K562 (cell line): Measurements from ENCODE around the gene ATAD3C. TPM values are rescaled to one million over a fixed set of nuclear protein-coding genes. Genes with fewer than 3 reads are reported as not detected.
A peak's percentile ranks its signal among the peaks of the same experiment; 100 is the strongest.

Experiments used
- BACH1 ChIP-seq: fragments of 200-800 bp; sonication (Bioruptor generic); IDR thresholded peaks from 2 replicates; pipeline ENCODE4 v1.6.1; 2016; ENCODE audit warnings: missing genetic modification characterization, missing compliant biosample characterization
- BRD4 ChIP-seq: fragments of 200-600 bp; sonication (generic); IDR thresholded peaks from 2 replicates; pipeline ENCODE4 v1.6.1; 2017; ENCODE audit warnings: inconsistent platforms
- CHCHD3 ChIP-seq: fragments of 250-450 bp; sonication (Bioruptor Pico); IDR thresholded peaks from 2 replicates; pipeline ENCODE4 v2.1.2; 2022; ENCODE audit warnings: mild to moderate bottlenecking
- EGR1 ChIP-seq: fragments of 450-650 bp; conservative IDR thresholded peaks from 2 replicates; pipeline ENCODE4 v1.6.1; 2017; ENCODE audit warnings: mild to moderate bottlenecking
- FUS ChIP-seq: fragments of 200-400 bp; formaldehyde crosslinking; optimal IDR thresholded peaks from 2 replicates; pipeline ENCODE3; 2017; ENCODE audit warnings: low read depth, low read length
- JUND ChIP-seq, 2 experiments: IDR thresholded peaks; 2 replicates in 1 of 2; 3 replicates in 1 of 2; pipeline ENCODE4 v1.6.1; 2011; ENCODE audit warnings: borderline replicate concordance in 2 of 2, low read depth in 2 of 2, low read length in 2 of 2, improper control_type of control experiment in 1 of 2, missing biosample characterization in 1 of 2, missing genetic modification characterization in 1 of 2, missing genetic modification reagents in 1 of 2
- LARP7 ChIP-seq: fragments of 450-650 bp; IDR thresholded peaks from 2 replicates; pipeline ENCODE4 v1.6.1; 2016
- MLLT1 ChIP-seq, 2 experiments: fragments of 450-650 bp; IDR thresholded peaks; 2 replicates each; pipeline ENCODE4 v1.6.1; 2016
- MLX ChIP-seq, 2 experiments: fragments of 450-650 bp in 1 of 2; sonication (generic) in 1 of 2; formaldehyde crosslinking; conservative IDR thresholded peaks; 2 replicates each; pipeline versions ENCODE4 v1.4.0 to v1.8.1; 2020 to 2022; ENCODE audit warnings: mild to moderate bottlenecking in 1 of 2, missing genetic modification reagents in 1 of 2
- MTF1 ChIP-seq: fragments of 250-450 bp; sonication (Bioruptor Pico); IDR thresholded peaks from 2 replicates; pipeline ENCODE4 v1.9.0; 2021; ENCODE audit warnings: moderate library complexity, mild to moderate bottlenecking, inconsistent platforms, borderline replicate concordance
- NFIC ChIP-seq: fragments of 450-650 bp; IDR thresholded peaks from 2 replicates; pipeline ENCODE4 v1.6.1; 2017; ENCODE audit warnings: mild to moderate bottlenecking, inconsistent platforms
- NRF1 ChIP-seq, 2 experiments: fragments of 450-650 bp; IDR thresholded peaks in 1 of 2; conservative IDR thresholded peaks in 1 of 2; 2 replicates each; pipeline ENCODE4 v1.6.1; 2014; ENCODE audit warnings: mild to moderate bottlenecking in 2 of 2
- PHF21A ChIP-seq: fragments of 450-650 bp; IDR thresholded peaks from 2 replicates; pipeline ENCODE4 v1.6.1; 2017; ENCODE audit warnings: low read depth, borderline replicate concordance
- POLR2H ChIP-seq: IDR thresholded peaks from 2 replicates; pipeline ENCODE4 v1.6.1; 2016; ENCODE audit warnings: missing genetic modification characterization, low read depth, mild to moderate bottlenecking, control low read depth, missing compliant biosample characterization, moderate library complexity
- TARDBP ChIP-seq: fragments of 450-650 bp; IDR thresholded peaks from 2 replicates; pipeline ENCODE4 v1.6.1; 2016
- ZNF274 ChIP-seq: IDR thresholded peaks from 2 replicates; pipeline ENCODE4 v1.6.1; 2011; ENCODE audit warnings: low read depth, mild to moderate bottlenecking, low read length, moderate library complexity, borderline replicate concordance
- ZNF408 ChIP-seq: fragments of 250-450 bp; sonication (Bioruptor Pico); IDR thresholded peaks from 2 replicates; pipeline ENCODE4 v1.4.0; 2020; ENCODE audit warnings: low read depth, mild to moderate bottlenecking, moderate library complexity
- ZNF57 ChIP-seq: fragments of 450-650 bp; formaldehyde crosslinking; IDR thresholded peaks from 2 replicates; pipeline ENCODE4 v1.4.0; 2020; ENCODE audit warnings: mild to moderate bottlenecking, moderate library complexity
- ZNF592 ChIP-seq: fragments of 450-650 bp; IDR thresholded peaks from 2 replicates; pipeline ENCODE4 v1.6.1; 2017; ENCODE audit warnings: antibody characterized with exemption, mild to moderate bottlenecking
- polyA plus RNA-seq, 8 experiments: library from polyadenylated mRNA; depleted of rRNA in 4 of 8; stranded (reverse) in 5 of 8; unstranded in 3 of 8; fragments of >200 nt; fragmentation: Nextera tagmentation in 2 of 8; fragmentation: Illumina TruSeq in 1 of 8; extraction: Ambion mirVana in 2 of 8; extraction: Trizol in 1 of 8; gene quantifications; 2 replicates each; pipeline versions ENCODE4 v1.2.1 to v1.2.3, GENCODE V29; 2011 to 2014; ENCODE audit warnings: inconsistent platforms in 1 of 8, missing spikeins in 1 of 8
- total RNA-seq, 7 experiments: library from RNA; depleted of rRNA in 6 of 7; stranded (reverse); fragments of >200 nt in 6 of 7; fragmentation: Illumina TruSeq in 2 of 7; extraction: Trizol in 2 of 7; gene quantifications; 2 replicates each; pipeline versions ENCODE4 v1.2.1 to v1.2.3, GENCODE V29; 2011 to 2021; ENCODE audit warnings: low replicate concordance in 1 of 7

ATAD3C gene
- total and polyA plus RNA-seq, 9 of the 15 experiments (the other 6 are each of a cell fraction or from before 2014, with no cell fraction given) = 0.03 to 0.18 TPM; not detected in 7

- TF ChIP-seq BRD4 (peak; percentile 95), ZNF57 (CRISPR knock-in tag) (0 out of 2 replicates have a peak, but pooled peaks have one; percentile 69), POLR2H (peak; percentile 84), EGR1 (no peak), ZNF592 (peak; percentile 77), MLLT1 (IDR thresholded peaks at IDR 0.05) (0 out of 4 replicates have a peak, but pooled peaks of 1 of the 2 experiments have one; percentile 13), ZNF274 (no peak), CHCHD3 (CRISPR knock-in tag) (no peak), MTF1 (CRISPR knock-in tag) (no peak), FUS (peak; percentile 81), PHF21A (no peak), TARDBP (no peak; the same call in 1 of the 2 replicates), MLX (CRISPR knock-in tag; conservative IDR thresholded peaks at IDR 0.05) (no peak; a peak in 1 of 4 replicates), NRF1 (conservative IDR thresholded peaks at IDR 0.05 in 1 of 2, IDR thresholded peaks at IDR 0.05 in 1 of 2) (peak; percentile 93 to 95), BACH1 (tag) (no peak), LARP7 (no peak), ZNF408 (CRISPR knock-in tag) (no peak), JUND (IDR thresholded peaks at IDR 0.05; ENCODE audit: borderline replicate concordance, low read depth, low read length) (peak; percentile 76), JUND (tag; IDR thresholded peaks at IDR 0.05; ENCODE audit: borderline replicate concordance, low read depth, low read length) (no peak; the same call in 2 of the 3 replicates), NFIC (peak; percentile 63)
Observed at GRCh38 chr1:1406821-1407635, 42.5 kb upstream of the ATAD3C start, which contains the start of gene MRPL20 (continued).
